ENCODE results near the gene GID4.

DNA sequence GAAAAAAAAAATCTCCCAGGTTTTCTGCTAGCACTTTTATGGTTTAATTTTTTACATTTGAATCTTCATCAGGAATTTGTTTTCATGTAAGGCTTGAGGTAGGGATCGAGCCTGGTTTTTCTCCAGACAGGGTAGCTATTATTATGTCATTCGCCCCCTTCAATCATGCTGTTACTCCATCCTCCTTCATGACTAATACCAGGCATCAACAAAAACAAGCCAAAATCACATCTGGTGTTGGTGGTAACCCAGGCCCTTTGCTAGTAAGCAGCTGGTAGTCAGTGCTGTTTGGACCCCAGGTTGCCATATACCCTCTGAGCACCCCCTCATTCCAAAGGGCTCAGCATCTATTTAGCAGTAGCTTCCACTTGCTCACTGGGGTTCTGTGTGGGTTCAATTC lies 37.0 kb upstream of the GID4 start:
- TF ChIP-seq, protein P1, sequence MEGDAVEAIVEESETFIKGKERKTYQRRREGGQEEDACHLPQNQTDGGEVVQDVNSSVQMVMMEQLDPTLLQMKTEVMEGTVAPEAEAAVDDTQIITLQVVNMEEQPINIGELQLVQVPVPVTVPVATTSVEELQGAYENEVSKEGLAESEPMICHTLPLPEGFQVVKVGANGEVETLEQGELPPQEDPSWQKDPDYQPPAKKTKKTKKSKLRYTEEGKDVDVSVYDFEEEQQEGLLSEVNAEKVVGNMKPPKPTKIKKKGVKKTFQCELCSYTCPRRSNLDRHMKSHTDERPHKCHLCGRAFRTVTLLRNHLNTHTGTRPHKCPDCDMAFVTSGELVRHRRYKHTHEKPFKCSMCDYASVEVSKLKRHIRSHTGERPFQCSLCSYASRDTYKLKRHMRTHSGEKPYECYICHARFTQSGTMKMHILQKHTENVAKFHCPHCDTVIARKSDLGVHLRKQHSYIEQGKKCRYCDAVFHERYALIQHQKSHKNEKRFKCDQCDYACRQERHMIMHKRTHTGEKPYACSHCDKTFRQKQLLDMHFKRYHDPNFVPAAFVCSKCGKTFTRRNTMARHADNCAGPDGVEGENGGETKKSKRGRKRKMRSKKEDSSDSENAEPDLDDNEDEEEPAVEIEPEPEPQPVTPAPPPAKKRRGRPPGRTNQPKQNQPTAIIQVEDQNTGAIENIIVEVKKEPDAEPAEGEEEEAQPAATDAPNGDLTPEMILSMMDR (IDR thresholded peaks at IDR 0.05): no peak
- TF ChIP-seq POLR2AphosphoS5 (IDR thresholded peaks at IDR 0.05): no peak
